DND-41 (cell line): ENCODE measurements around the gene SLCO2A1.

Source experiments
- EZH2 ChIP-seq: IDR thresholded peaks from 3 replicates; pipeline ENCODE4 v1.6.1; 2012; ENCODE audit warnings: borderline replicate concordance, low read depth, mild to moderate bottlenecking, moderate library complexity, low read length, inconsistent platforms; ENCODE audit not compliant: severe bottlenecking
- TF ChIP-seq, protein P1 (sequence below): IDR thresholded peaks from 2 replicates; pipeline ENCODE4 v1.5.1; 2012; ENCODE audit warnings: borderline replicate concordance, low read length, moderate library complexity, mild to moderate bottlenecking; ENCODE audit not compliant: poor library complexity, severe bottlenecking; ENCODE audit errors: extremely low read depth

DNA sequence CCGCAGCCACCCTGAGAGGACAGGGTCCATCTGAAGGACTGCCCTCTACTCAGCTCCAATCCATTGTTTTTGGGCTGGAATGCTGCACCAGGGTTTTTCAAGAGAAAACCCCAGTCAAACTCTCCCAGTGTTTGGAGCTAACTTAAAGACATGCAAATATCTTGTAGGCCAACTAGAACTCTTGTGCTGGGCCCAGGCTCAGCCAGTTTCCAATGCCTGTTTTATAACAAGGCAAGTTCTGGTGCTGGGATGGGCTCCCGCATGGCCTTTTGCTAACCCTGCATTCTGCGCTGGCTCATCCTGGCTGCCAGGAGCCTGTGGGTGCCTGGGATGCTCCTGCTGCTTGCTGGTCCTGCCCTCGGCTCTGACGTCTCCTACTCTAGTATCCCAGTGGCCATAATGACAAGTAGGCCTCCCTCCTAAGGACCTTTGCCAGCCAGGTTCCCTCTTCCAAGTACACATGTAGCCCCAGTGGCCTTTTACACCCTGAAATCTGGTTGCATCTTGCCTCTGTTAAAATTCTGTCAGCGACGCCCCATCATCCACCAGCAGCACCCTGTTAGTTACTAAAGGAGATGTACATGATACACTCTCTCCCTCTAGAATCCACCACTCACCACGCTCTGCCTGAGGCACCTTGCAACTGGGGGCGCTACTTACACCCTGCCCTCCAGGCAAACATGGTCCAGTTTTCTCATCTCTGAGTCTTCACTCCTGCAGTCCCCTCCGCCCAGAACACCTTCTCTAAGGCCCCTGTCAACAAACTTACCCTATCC lies 103.6 kb downstream of the SLCO2A1 start:
- TF ChIP-seq EZH2: no peak
- TF ChIP-seq, protein P1, sequence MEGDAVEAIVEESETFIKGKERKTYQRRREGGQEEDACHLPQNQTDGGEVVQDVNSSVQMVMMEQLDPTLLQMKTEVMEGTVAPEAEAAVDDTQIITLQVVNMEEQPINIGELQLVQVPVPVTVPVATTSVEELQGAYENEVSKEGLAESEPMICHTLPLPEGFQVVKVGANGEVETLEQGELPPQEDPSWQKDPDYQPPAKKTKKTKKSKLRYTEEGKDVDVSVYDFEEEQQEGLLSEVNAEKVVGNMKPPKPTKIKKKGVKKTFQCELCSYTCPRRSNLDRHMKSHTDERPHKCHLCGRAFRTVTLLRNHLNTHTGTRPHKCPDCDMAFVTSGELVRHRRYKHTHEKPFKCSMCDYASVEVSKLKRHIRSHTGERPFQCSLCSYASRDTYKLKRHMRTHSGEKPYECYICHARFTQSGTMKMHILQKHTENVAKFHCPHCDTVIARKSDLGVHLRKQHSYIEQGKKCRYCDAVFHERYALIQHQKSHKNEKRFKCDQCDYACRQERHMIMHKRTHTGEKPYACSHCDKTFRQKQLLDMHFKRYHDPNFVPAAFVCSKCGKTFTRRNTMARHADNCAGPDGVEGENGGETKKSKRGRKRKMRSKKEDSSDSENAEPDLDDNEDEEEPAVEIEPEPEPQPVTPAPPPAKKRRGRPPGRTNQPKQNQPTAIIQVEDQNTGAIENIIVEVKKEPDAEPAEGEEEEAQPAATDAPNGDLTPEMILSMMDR: no peak
